GM18517 (cell line): ENCODE data around the gene RPS16.

Source experiments
- ATAC-seq: cut with Tn5 transposase; IDR thresholded peaks from one replicate; pipeline ENCODE4 v1.9.1; 2021; ENCODE audit warnings: mild to moderate bottlenecking, moderate library complexity; ENCODE audit not compliant: unreplicated experiment

Gene RPS16

DNA sequence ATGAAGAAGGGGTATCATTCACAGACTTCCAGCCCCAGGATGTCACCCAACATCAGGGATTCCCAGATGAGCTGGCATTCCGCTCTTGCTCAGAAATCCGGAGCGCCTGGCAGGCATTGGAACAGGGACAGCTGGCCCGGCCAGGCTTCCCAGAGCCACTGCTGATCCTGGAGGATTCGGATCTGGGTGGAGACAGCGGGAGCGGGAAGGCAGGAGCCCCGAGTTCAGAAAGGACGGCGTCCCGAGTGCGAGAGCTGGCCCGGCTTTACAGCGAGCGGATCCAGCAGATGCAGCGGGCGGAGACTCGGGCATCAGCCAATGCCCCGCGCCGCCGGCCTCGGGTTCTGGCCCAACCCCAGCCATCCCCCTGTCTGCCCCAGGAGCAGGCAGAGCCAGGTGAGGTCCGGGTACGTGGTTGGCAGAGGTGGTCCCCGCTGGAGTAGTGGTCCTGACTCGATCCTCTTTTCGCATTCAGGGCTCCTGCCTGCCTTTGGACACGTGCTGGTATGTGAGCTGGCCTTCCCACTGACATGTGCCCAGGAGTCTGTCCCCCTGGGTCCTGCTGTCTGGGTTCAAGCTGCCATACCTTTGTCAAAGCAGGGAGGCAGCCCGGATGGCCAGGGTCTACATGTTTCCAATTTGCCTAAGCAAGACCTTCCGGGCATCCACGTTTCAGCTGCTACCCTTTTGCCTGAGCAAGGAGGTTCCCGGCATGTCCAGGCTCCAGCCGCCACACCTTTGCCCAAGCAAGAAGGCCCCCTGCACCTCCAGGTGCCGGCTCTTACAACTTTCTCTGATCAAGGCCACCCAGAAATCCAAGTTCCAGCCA, 12.3 kb downstream of the RPS16 start:
- no peak for ATAC-seq

- ATAC-seq, result no peak
These were observed 13.7 kb downstream of the RPS16 start for GRCh38 chr19:39422020-39422419.

DNA sequence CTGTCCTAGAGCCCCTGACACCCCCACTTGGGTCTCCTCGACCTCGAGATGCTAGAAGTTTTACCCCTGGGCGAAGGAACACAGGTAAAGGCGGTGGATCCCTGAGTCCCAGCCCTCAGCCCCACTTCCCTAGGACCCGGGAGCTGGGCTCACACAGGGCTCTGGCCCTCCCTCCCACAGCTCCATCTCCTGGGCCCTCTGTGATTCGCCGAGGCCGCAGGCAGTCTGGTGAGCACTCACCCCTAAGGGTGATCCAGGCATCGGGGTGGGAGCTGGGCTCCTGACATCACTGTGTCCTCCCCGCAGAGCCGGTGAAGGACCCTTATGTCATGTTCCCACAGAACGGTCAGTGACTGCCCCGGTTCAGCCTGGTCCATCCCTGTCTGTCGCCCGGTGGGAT, 15.0 kb downstream of the RPS16 start:
- no peak for ATAC-seq

DNA sequence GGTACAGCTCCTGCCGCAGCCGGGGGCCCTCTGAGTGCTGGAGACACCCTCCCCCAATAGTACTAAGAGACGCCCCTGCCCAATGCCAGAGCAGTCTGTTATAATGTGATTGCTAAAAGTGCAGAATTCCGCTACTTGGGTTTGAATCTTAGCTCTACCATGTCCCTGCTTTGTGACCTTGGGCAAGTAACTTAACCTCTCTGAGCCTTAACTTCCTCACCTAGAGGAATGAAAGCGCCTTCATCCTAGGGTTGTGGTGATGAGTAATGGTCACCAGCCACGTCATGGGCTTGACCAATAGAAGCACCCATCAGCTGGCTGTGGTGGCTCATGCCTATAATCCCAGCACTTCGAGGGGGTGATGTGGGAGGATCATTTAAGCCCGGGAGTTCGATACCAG, 16.7 kb downstream of the RPS16 start:
- no peak for ATAC-seq

DNA sequence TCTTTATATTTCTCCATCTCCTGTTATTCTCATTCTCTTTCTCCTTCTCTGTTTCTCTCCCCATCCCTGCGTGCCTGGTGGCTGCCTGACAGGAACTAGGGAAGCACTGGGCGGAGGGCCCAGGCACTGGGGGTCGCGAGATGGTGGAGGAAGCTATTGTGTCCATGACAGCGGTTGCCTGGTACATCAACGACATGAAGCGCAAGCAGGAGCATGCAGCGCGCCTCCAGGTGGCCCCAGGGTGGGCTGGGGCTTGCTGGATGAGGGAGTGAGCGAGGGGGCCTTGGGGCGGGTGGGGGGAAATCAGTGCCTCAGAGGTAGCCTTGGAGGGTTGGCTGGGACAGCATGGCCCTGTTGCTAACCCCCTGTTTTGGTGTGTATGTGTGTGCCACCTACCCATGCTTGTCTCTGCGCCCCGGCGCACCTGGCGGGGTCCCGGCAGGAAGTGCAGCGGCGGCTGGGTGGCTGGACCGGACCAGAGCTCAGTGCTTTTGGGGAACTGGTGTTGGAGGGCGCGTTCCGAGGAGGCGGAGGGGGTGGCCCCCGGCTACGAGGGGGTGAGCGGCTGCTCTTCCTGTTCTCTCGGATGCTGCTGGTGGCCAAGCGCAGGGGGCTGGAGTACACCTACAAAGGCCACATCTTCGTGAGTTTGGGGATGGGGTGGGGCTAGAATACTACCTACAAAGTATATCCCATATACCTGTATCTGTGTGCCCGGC, 18.1 kb downstream of the RPS16 start:
- ATAC-seq, result no peak

DNA sequence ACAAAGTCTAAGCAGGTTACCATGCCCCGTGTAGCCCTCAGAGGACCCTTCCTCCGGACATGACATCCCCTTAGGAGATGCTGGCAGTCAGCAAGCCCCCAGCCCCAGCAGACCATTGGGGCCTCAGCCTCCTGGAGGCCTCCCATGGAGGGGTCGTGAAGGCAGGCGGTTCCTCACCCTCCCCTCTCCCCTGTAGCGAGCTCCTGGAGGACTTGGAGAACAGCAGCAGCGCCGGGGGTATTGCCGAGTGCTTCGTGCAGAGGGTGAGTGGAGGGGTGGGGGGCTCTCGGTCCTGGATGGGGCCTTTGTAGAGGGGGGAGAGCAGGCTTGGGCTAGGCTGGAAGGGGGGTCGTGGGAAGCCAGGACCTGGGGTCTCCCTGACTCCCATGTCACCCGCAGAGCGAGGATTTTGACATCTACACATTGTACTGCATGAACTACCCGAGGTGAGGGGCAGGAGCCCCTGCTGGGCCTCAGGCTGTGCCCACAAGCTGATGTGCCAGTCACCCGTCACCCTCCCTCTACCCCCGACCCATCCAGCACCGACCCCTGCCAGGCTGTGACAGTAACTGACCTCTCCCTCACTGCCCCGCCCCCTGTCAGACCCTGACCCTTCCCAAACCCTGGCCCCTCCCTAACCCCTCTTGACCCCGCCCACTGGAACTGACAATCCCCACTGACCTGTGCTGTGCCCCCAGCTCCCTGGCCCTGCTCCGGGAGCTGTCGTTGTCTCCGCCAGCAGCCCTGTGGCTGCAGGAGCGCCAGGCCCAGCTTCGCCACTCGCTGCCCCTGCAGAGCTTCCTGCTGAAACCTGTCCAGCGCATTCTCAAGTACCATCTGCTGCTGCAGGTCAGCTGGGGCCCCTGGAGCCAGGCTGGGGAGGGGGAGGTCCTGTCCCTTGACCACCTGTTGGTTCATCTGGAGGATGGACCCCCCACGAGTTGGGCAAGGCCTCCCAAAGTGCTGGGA, 19.3 kb downstream of the RPS16 start:
- no peak for ATAC-seq

GRCh38 chr19:39415111-39416046, 20.4 kb downstream of the RPS16 start:
- ATAC-seq, result no peak

GRCh38 chr19:39413911-39414608, 21.7 kb downstream of the RPS16 start:
- no peak for ATAC-seq

- no peak for ATAC-seq
These were observed 22.4 kb downstream of the RPS16 start for GRCh38 chr19:39413272-39413910.

DNA sequence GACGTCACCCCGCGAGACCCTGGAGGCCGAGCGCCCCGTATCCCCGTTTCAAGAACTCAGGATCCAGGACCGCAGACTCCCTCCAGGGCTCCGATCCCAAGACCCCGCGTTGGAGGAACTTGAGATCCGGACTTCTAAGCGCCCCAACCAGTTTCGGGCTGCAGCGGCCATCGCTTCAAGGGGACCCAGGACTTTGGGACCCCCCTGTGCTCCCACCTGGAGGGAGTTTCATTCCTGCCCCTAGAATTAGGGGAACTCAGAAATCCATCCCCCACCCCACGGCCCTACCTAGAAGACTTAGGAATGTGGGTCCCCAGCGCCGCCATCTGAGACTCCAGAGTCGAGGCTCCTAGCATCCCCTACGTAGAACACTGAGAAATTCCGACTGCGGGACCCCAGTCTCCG, 22.9 kb downstream of the RPS16 start:
- ATAC-seq, result no peak

GRCh38 chr19:39412100-39412866, 23.5 kb downstream of the RPS16 start, which contains the start of gene PLEKHG2:
TSS of gene PLEKHG2 (plus strand) at chr19:39412669. CDS start at chr19:39414087, 1,418 bp downstream.
- peak; percentile 59 for ATAC-seq

DNA sequence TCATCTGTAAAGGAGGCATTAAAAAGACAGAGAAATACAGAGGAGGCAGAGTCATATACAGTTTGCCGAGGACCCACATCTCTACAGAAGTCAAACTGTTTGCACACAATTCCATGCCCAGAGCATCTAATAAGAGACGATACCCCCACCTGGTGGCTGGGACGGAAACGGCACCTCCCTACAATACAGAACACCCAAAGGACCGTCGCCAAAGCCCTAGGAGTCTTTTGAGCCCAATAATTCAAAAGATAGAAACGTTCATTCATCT, 24.0 kb downstream of the RPS16 start:
- peak; percentile 31 for ATAC-seq

DNA sequence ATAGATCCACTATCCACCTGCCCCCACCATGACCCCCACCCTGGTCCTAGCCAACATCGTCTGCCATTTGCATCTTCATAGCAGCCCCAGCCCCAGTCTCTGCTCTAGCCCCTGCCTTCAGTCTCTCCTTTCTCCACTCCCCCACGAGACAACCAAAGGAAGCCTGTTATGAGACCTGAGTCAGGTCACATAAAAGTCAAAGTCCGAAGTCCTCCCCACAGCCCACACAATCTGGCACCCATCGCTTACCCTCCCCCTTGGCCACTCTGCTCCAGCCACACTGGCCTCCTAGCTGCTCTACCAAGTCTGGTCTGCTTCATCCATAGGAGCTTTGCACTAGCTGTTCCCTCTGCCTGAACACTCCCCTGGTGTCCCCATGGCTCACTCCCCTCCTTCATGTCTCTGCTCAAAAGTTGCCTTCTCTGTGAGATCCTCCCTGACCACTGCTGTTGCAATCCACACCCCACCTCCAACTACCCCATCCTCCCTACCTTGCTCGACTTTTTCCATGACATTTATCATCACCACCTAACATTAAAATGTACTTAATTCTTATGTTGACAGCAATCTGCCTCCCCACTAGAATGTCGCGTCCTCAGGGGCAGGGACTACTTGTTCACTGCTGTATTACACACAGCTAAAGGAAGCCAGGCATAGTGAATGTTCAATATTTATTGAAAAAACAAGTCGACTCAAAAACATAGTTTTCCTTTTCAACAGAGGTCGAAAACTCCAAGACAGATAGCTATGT, 24.5 kb downstream of the RPS16 start:
- ATAC-seq, result no peak

GRCh38 chr19:39410831-39411080, 25.0 kb downstream of the RPS16 start:
- ATAC-seq, result no peak

DNA sequence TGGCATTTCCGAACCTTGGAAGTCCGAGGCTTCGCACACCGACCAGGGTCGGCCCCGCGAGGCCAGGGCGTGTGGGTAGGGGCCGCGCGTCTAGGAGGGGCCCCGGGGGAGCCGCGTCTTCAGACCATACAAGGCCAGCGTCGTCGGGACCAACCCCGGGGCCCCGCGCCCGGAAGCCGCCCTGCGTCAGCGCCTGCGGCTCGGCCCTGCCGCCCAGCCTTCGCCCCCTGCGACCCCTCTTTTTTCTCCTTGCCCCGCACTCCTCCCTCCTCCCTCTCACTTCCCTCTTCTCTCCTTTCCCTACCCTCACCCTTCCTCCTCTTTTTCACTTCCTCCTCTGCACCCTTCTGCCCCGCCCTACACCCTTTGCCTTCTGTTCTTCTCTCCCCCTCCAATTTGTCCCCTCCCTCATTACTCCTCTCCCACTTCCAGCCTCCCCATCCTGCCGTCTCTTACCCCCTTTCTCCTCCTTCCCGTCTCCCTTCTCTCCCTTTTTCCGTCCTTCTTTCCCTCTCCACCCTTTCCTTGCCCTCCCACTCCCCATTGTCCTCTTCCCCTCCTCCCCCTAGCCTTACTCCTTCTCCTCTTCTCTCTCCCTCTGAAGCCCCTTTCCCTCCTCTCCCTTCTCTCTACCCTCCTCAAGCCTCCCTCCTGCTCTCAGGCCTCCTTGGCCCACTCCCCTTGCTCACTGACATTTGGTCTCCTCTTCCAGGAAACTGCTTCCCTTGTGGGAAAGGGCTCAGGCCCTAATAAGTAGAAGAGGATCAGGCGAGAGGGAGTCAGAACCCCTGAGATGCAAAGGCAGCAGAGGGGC, 25.5 kb downstream of the RPS16 start:
- no peak for ATAC-seq

GRCh38 chr19:39409208-39410016, 26.3 kb downstream of the RPS16 start:
- ATAC-seq, result no peak
